T-helper 17 cell (primary cell): ENCODE data around the gene BATF2. TPM values are rescaled to one million over a fixed set of nuclear protein-coding genes. Genes with fewer than 3 reads are reported as not detected.

ENCODE experiments used
- ATAC-seq: fragments of 150-1000 bp; cut with Tn5 transposase; 2 replicates; pipeline ENCODE4 v1.10.0; 2021; ENCODE audit warnings: mild to moderate bottlenecking, moderate library complexity
- DNase-seq, 3 donors: peaks; one replicate each; pipeline versions ENCODE4 v3.0.0 to v3.0.0-alpha.2; 2020 to 2021
- H3K9me3 ChIP-seq: one replicate; pipeline ENCODE4 v1.7.0; 2013; ENCODE audit warnings: low read length, mild to moderate bottlenecking; ENCODE audit not compliant: control insufficient read depth, poor library complexity, severe bottlenecking
- H3K27ac Mint-ChIP-seq: one replicate; pipeline ENCODE4 v1.8.0; 2022; ENCODE audit warnings: mild to moderate bottlenecking, moderate library complexity, mixed read lengths
- H3K27me3 Mint-ChIP-seq: one replicate; pipeline ENCODE4 v1.8.0; 2022; ENCODE audit warnings: mixed read lengths
- H3K36me3 Mint-ChIP-seq: one replicate; pipeline ENCODE4 v1.8.0; 2022; ENCODE audit warnings: low read depth, mixed read lengths
- H3K4me1 Mint-ChIP-seq: one replicate; pipeline ENCODE4 v1.8.0; 2022; ENCODE audit warnings: mild to moderate bottlenecking, mixed read lengths
- H3K4me3 Mint-ChIP-seq: one replicate; pipeline ENCODE4 v1.8.0; 2022; ENCODE audit warnings: mild to moderate bottlenecking, moderate library complexity, mixed read lengths
- total RNA-seq, 4 donors: library from RNA in 2 of 4; stranded (reverse) in 2 of 4; gene quantifications; one replicate each; pipeline ENCODE4 v1.2.3 and lab custom pipeline; 2022 to 2026

BATF2 gene
- total RNA-seq, 2 donors from 2014 or later = not detected

- ATAC-seq (peak; percentile 84), DNase-seq (peak; percentile 77 to 85 (median 78))
- no peak within 1 kb of the TSS for H3K27ac Mint-ChIP-seq
- no peaks in the 10 kb centered on the region for H3K27me3 Mint-ChIP-seq
- H3K36me3 Mint-ChIP-seq = peaks cover 2% of the 10 kb centered on the region
- peak within 1 kb of the TSS; percentile 79 for H3K4me3 Mint-ChIP-seq
- peaks cover 12% of the 10 kb centered on the region for H3K4me1 Mint-ChIP-seq
- H3K9me3 ChIP-seq = no peaks in the 10 kb centered on the region
Measured at GRCh38 chr11:64971421-64972233, 25.1 kb downstream of the BATF2 start, which contains the start of gene MAJIN. Gene MAJIN, minus strand, starts transcription at chr11:64972108. Its CDS starts 12,703 bp downstream, at chr11:64959405.

DNA sequence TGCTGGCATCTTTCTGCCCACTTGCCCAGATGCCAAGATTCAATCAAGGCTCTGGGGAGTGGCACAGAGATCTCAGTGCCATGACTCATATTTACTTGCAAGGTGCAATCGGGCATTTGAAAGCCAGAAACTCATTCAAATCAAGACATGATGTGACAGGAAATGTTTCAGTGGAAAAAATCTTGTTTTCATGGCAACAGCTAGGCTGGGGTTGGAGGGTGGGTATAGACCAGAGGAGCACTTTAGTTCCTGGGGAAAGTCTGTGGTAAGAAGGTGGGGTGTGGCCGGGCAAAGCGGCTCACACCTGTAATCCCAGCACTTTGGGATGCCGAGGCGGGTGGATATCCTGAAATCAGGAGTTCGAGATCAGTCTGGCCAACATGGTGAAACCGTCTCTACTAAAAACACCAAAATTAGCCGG, 26.0 kb downstream of the BATF2 start:
- Mint-ChIP-seq H3K4me3 (peak overlapping the region; percentile 79), H3K27ac (no peak overlapping the region)

GRCh38 chr11:64969209-64969608, 27.6 kb downstream of the BATF2 start:
- H3K9me3 ChIP-seq = no peaks in the 10 kb centered on the region
- DNase-seq = no peak
- Mint-ChIP-seq H3K4me1 (peaks cover 14% of the 10 kb centered on the region), H3K4me3 (no peak overlapping the region), H3K36me3 (peaks cover 2% of the 10 kb centered on the region), H3K27ac (peak overlapping the region; percentile 87), H3K27me3 (no peaks in the 10 kb centered on the region)
- ATAC-seq = no peak

More for the DNA sequence above, 26.0 kb downstream of the BATF2 start:
- DNase-seq (no peak), ATAC-seq (no peak)
- no peaks in the 10 kb centered on the region for H3K9me3 ChIP-seq
- no peaks in the 10 kb centered on the region for H3K27me3 Mint-ChIP-seq
- H3K36me3 Mint-ChIP-seq = peaks cover 2% of the 10 kb centered on the region
- H3K4me1 Mint-ChIP-seq = peaks cover 12% of the 10 kb centered on the region

- Mint-ChIP-seq H3K27ac (no peak overlapping the region), H3K4me3 (no peak overlapping the region)
- no peak for ATAC-seq
Measured at GRCh38 chr11:64967375-64967774, 29.4 kb downstream of the BATF2 start.

GRCh38 chr11:64963072-64963631, 33.6 kb downstream of the BATF2 start:
- no peak overlapping the region for H3K27ac Mint-ChIP-seq
- peaks cover 15% of the 10 kb centered on the region for H3K27me3 Mint-ChIP-seq
- H3K9me3 ChIP-seq = no peaks in the 10 kb centered on the region
- peaks cover 2% of the 10 kb centered on the region for H3K36me3 Mint-ChIP-seq
- ATAC-seq (no peak), DNase-seq (no peak)
- H3K4me3 Mint-ChIP-seq = no peak overlapping the region
- peaks cover 2% of the 10 kb centered on the region for H3K4me1 Mint-ChIP-seq

More at GRCh38 chr11:64967375-64967774, 29.4 kb downstream of the BATF2 start:
- Mint-ChIP-seq H3K36me3 (peaks cover 2% of the 10 kb centered on the region), H3K4me1 (peaks cover 14% of the 10 kb centered on the region), H3K27me3 (peaks cover 6% of the 10 kb centered on the region)
- H3K9me3 ChIP-seq = no peaks in the 10 kb centered on the region
- DNase-seq = no peak

DNA sequence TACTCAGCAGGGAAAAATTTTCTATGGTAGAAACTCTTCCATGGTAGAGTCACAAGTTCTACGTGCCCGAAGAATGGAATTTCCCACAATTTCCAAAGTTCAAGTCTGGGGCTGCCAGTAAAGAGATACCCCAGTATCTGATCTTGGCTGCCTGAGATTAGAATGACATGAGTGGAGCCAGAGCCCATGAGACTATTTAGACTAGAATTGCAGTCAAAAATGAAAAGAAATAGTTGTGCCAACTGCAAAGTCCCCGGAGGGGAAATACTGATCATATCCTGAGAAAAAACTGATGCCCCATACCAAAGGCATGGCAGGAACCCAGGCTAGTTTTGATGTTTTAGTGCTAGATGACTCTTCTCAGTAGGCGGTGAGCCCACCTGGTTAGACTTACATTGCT, 36.1 kb downstream of the BATF2 start:
- ATAC-seq (no peak), DNase-seq (no peak)
- H3K27ac Mint-ChIP-seq = no peak overlapping the region
- no peak overlapping the region for H3K4me3 Mint-ChIP-seq
- peaks cover 2% of the 10 kb centered on the region for H3K4me1 Mint-ChIP-seq
- peaks cover 15% of the 10 kb centered on the region for H3K27me3 Mint-ChIP-seq
- H3K36me3 Mint-ChIP-seq = no peaks in the 10 kb centered on the region
- H3K9me3 ChIP-seq = no peaks in the 10 kb centered on the region

- Mint-ChIP-seq H3K36me3 (no peaks in the 10 kb centered on the region), H3K27ac (no peak overlapping the region), H3K27me3 (peaks cover 15% of the 10 kb centered on the region), H3K4me3 (no peak overlapping the region), H3K4me1 (no peaks in the 10 kb centered on the region)
- DNase-seq = no peak
- ATAC-seq = no peak
- H3K9me3 ChIP-seq = no peaks in the 10 kb centered on the region
Measured at GRCh38 chr11:64959498-64959897, 37.3 kb downstream of the BATF2 start.

DNA sequence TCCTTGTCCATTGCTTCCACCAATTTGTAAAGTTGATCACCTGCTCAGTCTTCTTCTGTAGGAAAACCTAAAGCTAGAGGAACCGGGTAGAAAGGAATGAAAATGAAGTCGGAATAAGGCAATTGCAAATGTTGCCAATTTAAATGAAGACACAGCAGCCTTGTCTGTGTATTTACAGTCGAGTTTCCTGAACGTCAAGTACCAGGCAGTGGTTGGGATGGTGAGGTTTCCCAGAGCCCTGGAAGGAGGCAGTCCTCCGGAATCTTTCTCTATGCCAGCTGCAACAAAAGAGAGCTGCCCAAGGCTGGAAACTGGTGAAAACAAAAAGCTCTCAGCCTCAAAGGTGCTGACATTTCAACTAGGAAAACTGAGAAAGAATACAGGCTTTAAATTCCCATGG, 42.6 kb downstream of the BATF2 start:
- ATAC-seq (no peak), DNase-seq (no peak)
- no peaks in the 10 kb centered on the region for H3K9me3 ChIP-seq

DNA sequence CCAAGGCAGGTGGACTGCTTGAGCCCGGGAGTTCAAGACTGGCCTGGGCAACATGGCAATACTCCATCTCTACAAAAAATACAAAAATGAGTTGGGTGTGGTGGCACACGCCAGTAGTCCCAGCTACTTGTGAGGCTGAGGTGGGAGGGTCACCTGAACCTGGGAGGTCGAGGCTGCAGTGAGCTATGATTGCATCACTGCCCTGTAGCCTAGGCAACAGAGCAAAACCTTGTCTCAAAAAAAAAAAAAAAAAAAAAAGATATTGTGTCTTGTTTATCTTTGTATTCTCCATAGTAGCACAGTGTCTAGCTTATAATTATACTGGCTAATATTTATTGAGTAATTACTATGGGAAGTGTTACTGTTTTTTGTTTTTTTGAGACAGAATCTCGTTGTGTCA, 45.2 kb downstream of the BATF2 start:
- H3K9me3 ChIP-seq = no peaks in the 10 kb centered on the region
- ATAC-seq (no peak), DNase-seq (no peak)
- H3K27ac Mint-ChIP-seq = no peak overlapping the region
- H3K27me3 Mint-ChIP-seq = peaks cover 16% of the 10 kb centered on the region
- no peaks in the 10 kb centered on the region for H3K36me3 Mint-ChIP-seq
- H3K4me1 Mint-ChIP-seq = no peaks in the 10 kb centered on the region
- no peak overlapping the region for H3K4me3 Mint-ChIP-seq

More for the DNA sequence above, 42.6 kb downstream of the BATF2 start:
- no peak overlapping the region for H3K4me3 Mint-ChIP-seq
- peaks cover 16% of the 10 kb centered on the region for H3K27me3 Mint-ChIP-seq
- no peaks in the 10 kb centered on the region for H3K4me1 Mint-ChIP-seq
- H3K27ac Mint-ChIP-seq = no peak overlapping the region
- no peaks in the 10 kb centered on the region for H3K36me3 Mint-ChIP-seq

DNA sequence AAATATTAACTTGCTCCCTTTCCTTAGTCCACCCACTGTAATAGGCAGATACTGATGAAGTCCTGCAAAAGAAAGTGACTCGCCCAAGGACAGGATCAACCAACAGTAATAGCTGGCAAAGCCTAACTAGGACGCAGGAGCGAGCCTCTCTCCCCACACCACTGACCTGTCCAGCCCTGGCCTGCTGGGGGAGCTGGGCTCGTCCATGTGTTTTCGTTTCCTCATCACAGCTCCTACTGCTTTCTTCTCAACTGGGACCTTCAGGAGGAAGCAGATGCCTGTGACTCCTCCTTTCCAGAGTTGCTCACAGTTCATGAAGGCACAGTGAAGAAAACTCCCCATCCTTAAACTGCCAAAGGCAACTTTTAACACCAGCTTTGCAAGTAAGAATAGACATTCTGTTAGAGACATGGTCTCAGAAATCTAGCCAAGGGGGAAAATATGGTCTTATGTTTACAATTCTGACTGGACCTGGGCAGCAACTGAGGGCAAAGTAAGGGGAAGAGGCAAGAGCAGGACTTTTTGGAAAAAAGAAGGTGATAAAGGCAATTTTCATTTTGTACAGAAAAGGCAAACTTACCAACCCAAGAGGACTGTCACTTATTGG, 49.5 kb downstream of the BATF2 start:
- ATAC-seq (no peak), DNase-seq (no peak)
- peaks cover 23% of the 10 kb centered on the region for H3K27me3 Mint-ChIP-seq
- H3K36me3 Mint-ChIP-seq = no peaks in the 10 kb centered on the region
- H3K9me3 ChIP-seq = no peaks in the 10 kb centered on the region
- no peak overlapping the region for H3K27ac Mint-ChIP-seq
- H3K4me3 Mint-ChIP-seq = no peak overlapping the region
- no peaks in the 10 kb centered on the region for H3K4me1 Mint-ChIP-seq

Other genes with a start within 250 kb of the BATF2 start
- 10 to 100 TPM; 11.8 to 27.1 TPM for gene PYGM, start 237.0 kb downstream of the BATF2 start, total RNA-seq
- gene SF1, start 218.4 kb downstream of the BATF2 start, total RNA-seq = 1,000 to 10,000 TPM; 1,476 to 1,622 TPM
- gene MAP4K2, start 193.8 kb downstream of the BATF2 start, total RNA-seq = 10 to 100 TPM; 97.8 to 99.2 TPM
- 10 to 100 TPM; 25.8 to 27.0 TPM for gene MEN1, start 186.4 kb downstream of the BATF2 start, total RNA-seq
- gene CDC42BPG, start 152.3 kb downstream of the BATF2 start, total RNA-seq = 1 to 10 TPM; 4.0 to 7.7 TPM
- 100 to 1,000 TPM; 184 to 212 TPM for gene EHD1, start 118.3 kb downstream of the BATF2 start, total RNA-seq
- gene ATG2A, start 79.8 kb downstream of the BATF2 start, total RNA-seq = 100 to 1,000 TPM; 161 to 226 TPM
- 10 to 100 TPM; 21.5 to 25.3 TPM for gene PPP2R5B, start 72.3 kb downstream of the BATF2 start, total RNA-seq
- not detected for gene GPHA2, start 61.1 kb downstream of the BATF2 start, total RNA-seq
- gene MAJIN, start 24.9 kb downstream of the BATF2 start, total RNA-seq = not detected
- gene ARL2, start 17.2 kb upstream of the BATF2 start, total RNA-seq = 10 to 100 TPM; 17.2 to 21.6 TPM
- 10 to 100 TPM; 19.7 to 20.8 TPM for gene SNX15, start 30.5 kb upstream of the BATF2 start, total RNA-seq
- 1 to 10 TPM; 1.9 to 3.9 TPM for gene SAC3D1, start 44.2 kb upstream of the BATF2 start, total RNA-seq
- 10 to 100 TPM; 12.5 to 16.0 TPM for gene NAALADL1, start 61.6 kb upstream of the BATF2 start, total RNA-seq
- under 1 TPM; 0.37 to 0.90 TPM for gene CDCA5, start 87.1 kb upstream of the BATF2 start, total RNA-seq
- gene ZFPL1, start 87.3 kb upstream of the BATF2 start, total RNA-seq = 10 to 100 TPM; 40.7 to 50.2 TPM
- 100 to 1,000 TPM; 181 to 217 TPM for gene VPS51, start 99.2 kb upstream of the BATF2 start, total RNA-seq
- 10 to 100 TPM; 15.2 to 18.5 TPM for gene TM7SF2, start 114.9 kb upstream of the BATF2 start, total RNA-seq
- gene ZNHIT2, start 120.7 kb upstream of the BATF2 start, total RNA-seq = 1 to 10 TPM; 7.5 to 8.7 TPM
- gene FAU, start 125.2 kb upstream of the BATF2 start, total RNA-seq = 1,000 to 10,000 TPM; 1,401 to 1,408 TPM
- 10 to 100 TPM; 42.8 to 44.8 TPM for gene MRPL49, start 125.3 kb upstream of the BATF2 start, total RNA-seq
- 10 to 100 TPM; 80.6 to 81.1 TPM for gene SYVN1, start 137.5 kb upstream of the BATF2 start, total RNA-seq
- gene SPDYC, start 173.3 kb upstream of the BATF2 start, total RNA-seq = under 1 TPM in 1 of 2 donors, not detected in 1; 0.68 TPM
- gene CAPN1, start 185.0 kb upstream of the BATF2 start, total RNA-seq = 100 to 1,000 TPM; 154 to 190 TPM